Mesenchymal stem cell (in vitro differentiated cells and primary cell): ENCODE results near the gene CROCC2.

ENCODE experiments used
- DNase-seq: peaks from one replicate; pipeline ENCODE4 v3.0.0-alpha.2; 2013
- H2AFZ ChIP-seq: one replicate; pipeline ENCODE4 v1.6.1; 2013; ENCODE audit warnings: low read depth, mild to moderate bottlenecking, control low read depth, inconsistent platforms, low read length, moderate library complexity
- H2AK5ac ChIP-seq: 2 replicates; pipeline ENCODE4 v1.6.1; 2013; ENCODE audit warnings: low read length, moderate library complexity, mild to moderate bottlenecking, inconsistent platforms; ENCODE audit not compliant: severe bottlenecking
- H2BK120ac ChIP-seq: one replicate; pipeline ENCODE4 v1.6.1; 2013; ENCODE audit warnings: low read depth, mild to moderate bottlenecking, inconsistent platforms, low read length, moderate library complexity
- H2BK12ac ChIP-seq, 2 experiments: one replicate each; pipeline ENCODE4 v1.6.1; 2013; ENCODE audit warnings: inconsistent platforms in 2 of 2, low read length in 2 of 2, mild to moderate bottlenecking in 2 of 2, moderate library complexity in 2 of 2, control low read depth in 1 of 2
- H2BK15ac ChIP-seq: one replicate; pipeline ENCODE4 v1.6.1; 2013; ENCODE audit warnings: mild to moderate bottlenecking, low read depth, inconsistent platforms; ENCODE audit not compliant: poor library complexity, severe bottlenecking
- H2BK5ac ChIP-seq: 2 replicates; pipeline ENCODE4 v1.6.1; 2013; ENCODE audit warnings: low read depth, mild to moderate bottlenecking, low read length, control low read depth, inconsistent platforms; ENCODE audit not compliant: poor library complexity, severe bottlenecking
- H3K14ac ChIP-seq, 2 experiments: one replicate each; pipeline ENCODE4 v1.6.1; 2013; ENCODE audit warnings: inconsistent platforms in 2 of 2, low read length in 2 of 2, control low read depth in 1 of 2, mild to moderate bottlenecking in 1 of 2, moderate library complexity in 1 of 2
- H3K18ac ChIP-seq, 2 experiments: one replicate each; pipeline ENCODE4 v1.6.1; 2013; ENCODE audit warnings: inconsistent platforms in 2 of 2, low read length in 2 of 2, control low read depth in 1 of 2, low read depth in 1 of 2, mild to moderate bottlenecking in 1 of 2
- H3K23ac ChIP-seq, 2 experiments: one replicate each; pipeline ENCODE4 v1.6.1; 2013; ENCODE audit warnings: inconsistent platforms in 2 of 2, low read length in 2 of 2, mild to moderate bottlenecking in 2 of 2, moderate library complexity in 2 of 2, control low read depth in 1 of 2
- H3K27ac ChIP-seq: 2 replicates; pipeline ENCODE4 v1.5.1; 2013; ENCODE audit warnings: mild to moderate bottlenecking, moderate library complexity, low read length, control low read depth, inconsistent platforms; ENCODE audit not compliant: poor library complexity, severe bottlenecking
- H3K27me3 ChIP-seq, 2 experiments: 2 replicates each; pipeline versions ENCODE4 v1.6.1 to v1.7.0; 2013; ENCODE audit warnings: low read length in 2 of 2, mild to moderate bottlenecking in 2 of 2, moderate library complexity in 2 of 2, control low read depth in 1 of 2, inconsistent platforms in 1 of 2; ENCODE audit not compliant: control insufficient read depth in 1 of 2, insufficient read depth in 1 of 2
- H3K36me3 ChIP-seq, 2 experiments: 2 replicates each; pipeline versions ENCODE4 v1.6.1 to v1.7.0; 2013; ENCODE audit warnings: low read length in 2 of 2, control low read depth in 1 of 2, inconsistent platforms in 1 of 2, low read depth in 1 of 2, mild to moderate bottlenecking in 1 of 2; ENCODE audit not compliant: insufficient read depth in 2 of 2, control insufficient read depth in 1 of 2
- H3K4ac ChIP-seq, 2 experiments: one replicate each; pipeline ENCODE4 v1.6.1; 2013; ENCODE audit warnings: inconsistent platforms in 2 of 2, low read length in 2 of 2, mild to moderate bottlenecking in 2 of 2, moderate library complexity in 2 of 2, control low read depth in 1 of 2, low read depth in 1 of 2
- H3K4me1 ChIP-seq: 2 replicates; pipeline ENCODE4 v1.6.1; 2013; ENCODE audit warnings: low read depth, low read length, control low read depth; ENCODE audit not compliant: control insufficient read depth, insufficient read depth
- H3K4me2 ChIP-seq: 2 replicates; pipeline ENCODE4 v1.6.1; 2013; ENCODE audit warnings: low read length, mild to moderate bottlenecking, inconsistent platforms; ENCODE audit not compliant: poor library complexity, severe bottlenecking
- H3K4me3 ChIP-seq, 2 experiments: 2 replicates each; pipeline versions ENCODE4 v1.5.1 to v1.7.0; 2013; ENCODE audit warnings: low read length in 2 of 2, mild to moderate bottlenecking in 2 of 2, control low read depth in 1 of 2, low read depth in 1 of 2; ENCODE audit not compliant: insufficient read depth in 1 of 2
- H3K79me1 ChIP-seq: replicated peaks from 2 replicates; pipeline ENCODE4 v1.6.1; 2013; ENCODE audit warnings: mild to moderate bottlenecking, control low read depth, low read length, inconsistent platforms; ENCODE audit not compliant: poor library complexity, severe bottlenecking
- H3K9ac ChIP-seq: 2 replicates; pipeline ENCODE4 v1.7.0; 2013; ENCODE audit warnings: mild to moderate bottlenecking, low read length, moderate library complexity
- H3K9me3 ChIP-seq: 2 replicates; pipeline ENCODE4 v1.7.0; 2013; ENCODE audit warnings: mild to moderate bottlenecking, low read length; ENCODE audit not compliant: control insufficient read depth
- H4K8ac ChIP-seq: one replicate; pipeline ENCODE4 v1.6.1; 2013; ENCODE audit warnings: inconsistent platforms, mild to moderate bottlenecking, low read length, moderate library complexity
- H4K91ac ChIP-seq: one replicate; pipeline ENCODE4 v1.6.1; 2013; ENCODE audit warnings: mild to moderate bottlenecking, low read length, inconsistent platforms
- WGBS: methylation state at CpG from one replicate; pipeline ENCODE4 v1.1.7; 2013; ENCODE audit warnings: mixed read lengths; 5-methylcytosine and 5-hydroxymethylcytosine counted together

Gene CROCC2

GRCh38 chr2:240994171-240994896 is 88.2 kb downstream of the CROCC2 start:
- H3K27ac ChIP-seq = no peak overlapping the region

DNA sequence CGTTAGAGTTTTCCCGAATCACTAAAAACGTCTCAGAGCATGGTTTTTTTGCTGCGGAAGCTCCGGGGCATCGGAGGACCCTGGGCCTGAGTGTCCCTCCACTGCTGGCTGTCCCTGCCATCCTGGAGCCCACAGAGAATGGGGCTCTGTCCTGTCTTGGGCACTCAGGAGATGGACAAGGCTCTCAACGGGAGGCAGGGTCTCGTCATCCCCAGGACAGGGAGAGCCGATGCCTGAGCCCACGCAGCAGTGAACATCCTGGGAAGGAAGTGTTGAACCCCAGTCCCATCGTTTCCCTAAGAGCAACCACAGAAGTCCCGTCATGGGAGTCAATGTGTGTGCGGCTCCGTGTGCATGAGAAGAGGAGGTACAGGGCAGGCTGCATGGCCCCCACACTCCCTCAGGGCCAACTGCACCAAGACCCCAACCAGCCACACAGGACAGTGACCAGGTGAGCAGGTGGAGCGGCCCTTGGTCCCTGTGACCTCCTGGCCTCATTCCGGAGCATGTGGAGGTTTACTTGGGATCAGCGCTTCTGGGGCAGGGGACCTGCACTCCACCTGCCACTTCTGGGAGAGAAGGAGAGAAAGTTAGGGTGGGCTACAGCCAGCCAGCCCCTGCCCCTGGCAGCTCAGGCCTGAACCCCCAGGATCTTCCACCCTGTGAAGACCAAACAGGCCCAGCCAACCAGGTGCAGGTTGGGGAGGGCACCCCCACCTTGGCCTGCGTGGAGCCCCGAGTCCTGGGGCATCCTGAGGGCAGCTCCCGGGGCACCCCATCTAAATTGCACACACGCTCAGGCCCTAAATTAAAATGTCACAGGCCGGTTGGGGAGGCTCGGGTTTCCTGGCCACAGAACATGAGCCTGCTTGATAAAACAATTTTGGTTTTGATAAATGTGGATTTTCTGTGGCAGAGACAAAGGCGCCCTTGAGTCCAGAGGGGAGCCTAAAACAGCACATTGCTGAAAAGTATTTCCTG is 89.2 kb downstream of the CROCC2 start:
- H3K4me2 ChIP-seq = no peak overlapping the region
- H3K9me3 ChIP-seq = no peaks in the 10 kb centered on the region
- peak overlapping the region in 1 of 2 experiments; percentile 2 for H3K4ac ChIP-seq
- no peak overlapping the region for H3K23ac ChIP-seq
- peaks cover 0 to 10% of the 10 kb centered on the region in 2 experiments for H3K27me3 ChIP-seq
- no peak overlapping the region for H2AFZ ChIP-seq
- peak overlapping the region; percentile 8 for H4K91ac ChIP-seq
- H2BK12ac ChIP-seq = peak overlapping the region in 1 of 2 experiments; percentile 23
- no peak overlapping the region for H3K27ac ChIP-seq
- no peak overlapping the region for H2BK5ac ChIP-seq
- H2BK15ac ChIP-seq = no peak overlapping the region
- no peak overlapping the region for H3K18ac ChIP-seq
- no peak overlapping the region for H3K14ac ChIP-seq
- WGBS = 91% methylated on average over 21 of the region's 24 CpGs
- H2AK5ac ChIP-seq = no peak overlapping the region
- H3K4me3 ChIP-seq = no peak overlapping the region
- no peak overlapping the region for H2BK120ac ChIP-seq
- H3K36me3 ChIP-seq = peaks cover 6 to 8% of the 10 kb centered on the region in 2 experiments
- H3K9ac ChIP-seq = no peak overlapping the region
- H4K8ac ChIP-seq = no peak overlapping the region
- no peaks in the 10 kb centered on the region for H3K79me1 ChIP-seq
- H3K4me1 ChIP-seq = peaks cover 47% of the 10 kb centered on the region
- no peak for DNase-seq

More at GRCh38 chr2:240994171-240994896, 88.2 kb downstream of the CROCC2 start:
- Histone ChIP-seq H4K91ac (peak overlapping the region; percentile 48), H3K27me3 (peaks cover 0 to under 1% of the 10 kb centered on the region in 2 experiments), H2BK15ac (peak overlapping the region; percentile 62), H3K4me1 (peaks cover 39% of the 10 kb centered on the region), H2AFZ (no peak overlapping the region), H4K8ac (peak overlapping the region; percentile 27), H3K9me3 (peaks cover 2% of the 10 kb centered on the region), H3K14ac (peak overlapping the region in 1 of 2 experiments; percentile 75), H3K18ac (peak overlapping the region in 1 of 2 experiments; percentile 16), H3K36me3 (no peaks in the 10 kb centered on the region), H2BK12ac (peak overlapping the region; percentile 49 to 51), H3K4ac (no peak overlapping the region), H2BK5ac (no peak overlapping the region), H3K23ac (no peak overlapping the region), H3K9ac (peak overlapping the region; percentile 27), H2AK5ac (no peak overlapping the region), H3K4me2 (no peak overlapping the region), H3K4me3 (no peak overlapping the region), H3K79me1 (no peaks in the 10 kb centered on the region), H2BK120ac (peak overlapping the region; percentile 11)
- 88% methylated on average over 14 of the region's 16 CpGs for WGBS
- DNase-seq = no peak

DNA sequence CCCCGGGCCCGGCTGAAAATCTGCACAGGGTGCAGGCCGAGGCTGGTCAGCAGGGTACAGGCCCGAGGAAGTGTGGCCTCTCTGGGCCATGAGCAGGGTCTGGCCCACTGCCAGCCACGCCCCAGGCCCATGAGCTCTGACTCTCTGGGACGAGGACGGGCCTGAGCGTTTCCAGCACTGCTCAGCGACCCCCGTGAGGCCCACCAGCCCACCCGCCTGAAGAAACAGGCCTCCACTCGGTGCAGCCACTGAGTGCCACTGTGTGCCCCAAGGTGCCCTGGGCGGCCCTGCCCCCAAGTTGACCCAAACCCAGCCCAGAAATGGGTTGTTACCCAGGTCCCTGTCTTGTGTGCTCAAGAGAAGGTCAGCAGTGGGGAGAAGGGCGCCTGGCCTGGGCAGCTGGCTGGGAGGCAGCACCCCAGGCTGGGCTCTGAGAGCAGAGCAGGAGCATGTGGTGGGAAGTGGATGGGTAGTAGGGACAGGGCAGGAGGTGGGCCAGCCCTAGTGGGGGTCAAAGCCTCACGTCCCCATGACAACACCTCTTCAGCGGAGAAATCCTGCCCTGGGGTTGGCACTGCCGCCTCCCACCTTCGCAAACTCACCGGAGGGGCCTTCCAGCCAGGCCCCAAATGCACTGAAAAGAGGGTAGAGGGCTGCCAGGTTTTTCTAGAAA is 90.2 kb downstream of the CROCC2 start:
- Histone ChIP-seq H3K79me1 (no peaks in the 10 kb centered on the region), H2BK120ac (no peak overlapping the region), H2BK12ac (peak overlapping the region; percentile 42 to 59), H4K91ac (no peak overlapping the region), H2BK15ac (peak overlapping the region; percentile 62), H3K4me3 (no peak overlapping the region), H3K14ac (no peak overlapping the region), H3K4me2 (no peak overlapping the region), H3K9ac (peak overlapping the region; percentile 12), H3K18ac (peak overlapping the region; percentile 12 to 66), H3K23ac (no peak overlapping the region), H2BK5ac (no peak overlapping the region), H3K36me3 (peaks cover 6 to 17% of the 10 kb centered on the region in 2 experiments), H4K8ac (peak overlapping the region; percentile 42), H3K4me1 (peaks cover 45% of the 10 kb centered on the region), H3K27me3 (peaks cover 0 to 10% of the 10 kb centered on the region in 2 experiments), H2AFZ (no peak overlapping the region), H2AK5ac (no peak overlapping the region), H3K4ac (peak overlapping the region; percentile 37 to 57), H3K9me3 (no peaks in the 10 kb centered on the region), H3K27ac (no peak overlapping the region)
- no peak for DNase-seq
- WGBS = 90% methylated on average over 19 of the region's 19 CpGs
